ENCODE measurements around the gene DHX16. TPM values are rescaled to one million over a fixed set of nuclear protein-coding genes. Genes with fewer than 3 reads are reported as not detected.

Gene DHX16
- total and polyA plus RNA-seq, 9 of the 15 experiments (the other 6 are each of a cell fraction or from before 2014, with no cell fraction given), result 14.6 to 66.1 (median 47.5) TPM

DNA sequence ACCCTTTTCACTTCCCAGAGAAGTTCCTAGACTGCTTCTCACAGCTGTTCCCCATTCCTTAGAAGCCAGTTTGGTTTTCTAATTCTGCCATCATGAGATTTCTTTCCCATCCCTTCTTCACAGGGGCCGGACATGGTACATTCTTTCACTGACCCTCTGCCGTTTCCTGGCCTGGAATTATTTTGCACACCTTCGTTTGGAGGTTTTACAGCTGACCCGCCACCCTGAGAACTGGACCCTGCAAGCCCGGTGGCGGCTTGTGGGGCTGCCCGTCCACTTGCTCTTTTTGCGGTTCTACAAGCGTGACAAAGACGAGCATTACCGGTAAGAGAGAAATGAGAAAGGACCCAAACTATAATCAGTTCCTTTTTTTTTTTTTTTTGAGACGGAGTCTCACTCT, 21.7 kb downstream of the DHX16 start:
- in situ Hi-C loops (cut with MboI) (no loop called here), intact Hi-C loops (cut with micrococcal nuclease) (no loop called here)
- Histone ChIP-seq H4K20me1 (replicated peaks; ENCODE audit: control insufficient read depth, insufficient read depth, low read length) (no peaks in the 10 kb centered on the region), H2AFZ (ENCODE audit: low read depth, low read length) (no peak overlapping the region), H3K4me3 (no peak overlapping the region), H3K9me1 (ENCODE audit: control insufficient read depth, insufficient read depth, low read length) (no peaks in the 10 kb centered on the region), H3K4me1 (replicated peaks in 1 of 2; ENCODE audit: control insufficient read depth in 2 of 2, insufficient read depth in 2 of 2, low read length in 2 of 2) (peaks cover 7 to 24% of the 10 kb centered on the region in 2 experiments), H3K9ac (ENCODE audit: insufficient read depth in 1 of 2, low read depth in 2 of 2, low read length in 2 of 2) (no peak overlapping the region), H3K9me3 (replicated peaks; ENCODE audit: control insufficient read depth, insufficient read depth, low read depth, low read length) (no peaks in the 10 kb centered on the region), H3K27me3 (ENCODE audit: control insufficient read depth in 2 of 2, insufficient read depth in 2 of 2, low read length in 2 of 2) (no peaks in the 10 kb centered on the region), H3K79me2 (ENCODE audit: control insufficient read depth, insufficient read depth, low read length) (peaks cover 36% of the 10 kb centered on the region), H3K36me3 (ENCODE audit: control insufficient read depth, insufficient read depth, low read length) (peaks cover 67% of the 10 kb centered on the region), H3K4me2 (ENCODE audit: insufficient read depth, low read length) (no peak overlapping the region), H3K27ac (ENCODE audit: extremely low read depth, low read depth, low read length) (no peak overlapping the region)
- peak; percentile 2; the same call in 1 of the 2 replicates for TF ChIP-seq POLR2A (conservative IDR thresholded peaks at IDR 0.05)
- TF ChIP-seq HMG20A (CRISPR knock-in tag; conservative IDR thresholded peaks at IDR 0.05), result no peak
- TF ChIP-seq, protein P1, sequence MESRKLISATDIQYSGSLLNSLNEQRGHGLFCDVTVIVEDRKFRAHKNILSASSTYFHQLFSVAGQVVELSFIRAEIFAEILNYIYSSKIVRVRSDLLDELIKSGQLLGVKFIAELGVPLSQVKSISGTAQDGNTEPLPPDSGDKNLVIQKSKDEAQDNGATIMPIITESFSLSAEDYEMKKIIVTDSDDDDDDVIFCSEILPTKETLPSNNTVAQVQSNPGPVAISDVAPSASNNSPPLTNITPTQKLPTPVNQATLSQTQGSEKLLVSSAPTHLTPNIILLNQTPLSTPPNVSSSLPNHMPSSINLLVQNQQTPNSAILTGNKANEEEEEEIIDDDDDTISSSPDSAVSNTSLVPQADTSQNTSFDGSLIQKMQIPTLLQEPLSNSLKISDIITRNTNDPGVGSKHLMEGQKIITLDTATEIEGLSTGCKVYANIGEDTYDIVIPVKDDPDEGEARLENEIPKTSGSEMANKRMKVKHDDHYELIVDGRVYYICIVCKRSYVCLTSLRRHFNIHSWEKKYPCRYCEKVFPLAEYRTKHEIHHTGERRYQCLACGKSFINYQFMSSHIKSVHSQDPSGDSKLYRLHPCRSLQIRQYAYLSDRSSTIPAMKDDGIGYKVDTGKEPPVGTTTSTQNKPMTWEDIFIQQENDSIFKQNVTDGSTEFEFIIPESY (CRISPR knock-in tag; IDR thresholded peaks at IDR 0.05), result peak; percentile 67; the same call in 1 of the 2 replicates
- TF ChIP-seq, protein P2, sequence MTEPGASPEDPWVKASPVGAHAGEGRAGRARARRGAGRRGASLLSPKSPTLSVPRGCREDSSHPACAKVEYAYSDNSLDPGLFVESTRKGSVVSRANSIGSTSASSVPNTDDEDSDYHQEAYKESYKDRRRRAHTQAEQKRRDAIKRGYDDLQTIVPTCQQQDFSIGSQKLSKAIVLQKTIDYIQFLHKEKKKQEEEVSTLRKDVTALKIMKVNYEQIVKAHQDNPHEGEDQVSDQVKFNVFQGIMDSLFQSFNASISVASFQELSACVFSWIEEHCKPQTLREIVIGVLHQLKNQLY (CRISPR knock-in tag; conservative IDR thresholded peaks at IDR 0.05), result no peak
- TF ChIP-seq RBFOX2 (IDR thresholded peaks at IDR 0.05; ENCODE audit: low read depth, low read length), result 0 out of 2 replicates have a peak, but pooled peaks have one; percentile 12
- no peak for TF ChIP-seq ZZZ3 (IDR thresholded peaks at IDR 0.05)
- no peak for TF ChIP-seq ATF7 (IDR thresholded peaks at IDR 0.05)
- ATAC-seq, result no peak
- CTCF ChIA-PET (ENCODE audit: low intra/inter-chr PET ratio), result interaction anchor here (0.6 kb wide), 1 partner anchor 70 kb away, joined by 3 read pairs; no protein-coding TSS in a partner anchor
- no TSS peak for BruUV-seq (replicated peaks)
- DNase-seq (ENCODE audit: extremely low read depth in 1 of 4, low spot score in 3 of 4), result no peak
- no peak for FAIRE-seq
- 94% methylated on average over 11 of the region's 12 CpGs for WGBS (ENCODE audit: insufficient coverage, low coverage, missing lambda C conversion rate)
- POLR2A ChIA-PET, result interaction anchor here (1.0 to 4.4 kb wide), 6 partner anchors 8 to 80 kb away, joined by 3 to 17 read pairs (median 6); partner anchors contain the start of gene MRPS18B

Measured in K562 (cell line).